Cardiac muscle cell (in vitro differentiated cells and primary cell): ENCODE data around the gene CNTFR. TPM values are rescaled to one million over a fixed set of nuclear protein-coding genes. Genes with fewer than 3 reads are reported as not detected.

Experiments used
- DNase-seq, 2 donors: peaks; one replicate each; pipeline versions ENCODE4 v3.0.0 to v3.0.0-alpha.2; 2010 to 2017; ENCODE audit warnings: low read depth in 1 of 2, low spot score in 1 of 2
- H3K27ac ChIP-seq: fragments of 200-600 bp; sonication (generic); 2 replicates; pipeline ENCODE4 v1.5.1; 2016
- H3K27me3 ChIP-seq: fragments of 200-600 bp; sonication (generic); 2 replicates; pipeline ENCODE4 v1.6.0; 2016; ENCODE audit warnings: control low read depth
- H3K36me3 ChIP-seq: fragments of 200-600 bp; sonication (generic); 2 replicates; pipeline ENCODE4 v1.5.1; 2016; ENCODE audit warnings: control low read depth
- H3K4me1 ChIP-seq: fragments of 200-600 bp; sonication (generic); 2 replicates; pipeline ENCODE4 v1.8.1; 2017; ENCODE audit warnings: low read depth, mild to moderate bottlenecking, mixed run types
- H3K4me3 ChIP-seq: fragments of 200-600 bp; sonication (generic); 2 replicates; pipeline ENCODE4 v1.5.1; 2016; ENCODE audit warnings: mild to moderate bottlenecking
- H3K9me3 ChIP-seq: fragments of 200-600 bp; sonication (generic); 2 replicates; pipeline ENCODE4 v1.5.1; 2017; ENCODE audit warnings: low read depth, mild to moderate bottlenecking, control low read depth
- CTCF ChIP-seq: IDR thresholded peaks from 2 replicates; pipeline ENCODE4 v1.5.1; 2012; ENCODE audit warnings: low read depth, mild to moderate bottlenecking, low read length
- polyA plus RNA-seq: library from polyadenylated mRNA; unstranded; fragments of >200 nt; fragmentation: Nextera tagmentation; extraction: Ambion mirVana; gene quantifications from 2 replicates; pipeline ENCODE4 v1.2.1, GENCODE V29; 2016
- total RNA-seq: library from RNA; depleted of rRNA; stranded (reverse); fragments of >200 nt; gene quantifications from 2 replicates; pipeline ENCODE4 v1.2.3, GENCODE V29; 2016

CNTFR gene
- total and polyA plus RNA-seq, 2 experiments from 2014 or later: 15.5 to 29.8 TPM

- TF ChIP-seq CTCF: no peak
- no peak for DNase-seq
- no peaks in the 10 kb centered on the region for H3K27me3 ChIP-seq
- H3K36me3 ChIP-seq: no peaks in the 10 kb centered on the region
- peaks cover 8% of the 10 kb centered on the region for H3K4me1 ChIP-seq
- H3K27ac ChIP-seq: no peak overlapping the region
- H3K9me3 ChIP-seq: no peaks in the 10 kb centered on the region
- H3K4me3 ChIP-seq: no peak overlapping the region
These were observed 82.0 kb downstream of the CNTFR start for GRCh38 chr9:34507556-34507955.

- no peak for DNase-seq
- Histone ChIP-seq H3K4me3 (no peak overlapping the region), H3K36me3 (no peaks in the 10 kb centered on the region), H3K27ac (no peak overlapping the region), H3K4me1 (peaks cover 8% of the 10 kb centered on the region), H3K27me3 (no peaks in the 10 kb centered on the region), H3K9me3 (no peaks in the 10 kb centered on the region)
- TF ChIP-seq CTCF: no peak
These were observed 82.9 kb downstream of the CNTFR start for GRCh38 chr9:34506623-34507022.

- Histone ChIP-seq H3K4me1 (peaks cover 7% of the 10 kb centered on the region), H3K9me3 (no peaks in the 10 kb centered on the region), H3K36me3 (no peaks in the 10 kb centered on the region), H3K27ac (no peak overlapping the region), H3K27me3 (no peaks in the 10 kb centered on the region), H3K4me3 (no peak overlapping the region)
- no peak for TF ChIP-seq CTCF
- DNase-seq: no peak
These were observed 84.0 kb downstream of the CNTFR start for GRCh38 chr9:34505370-34506120.

GRCh38 chr9:34503406-34503805, 86.1 kb downstream of the CNTFR start:
- Histone ChIP-seq H3K4me3 (no peak overlapping the region), H3K4me1 (no peaks in the 10 kb centered on the region), H3K27me3 (no peaks in the 10 kb centered on the region), H3K27ac (no peak overlapping the region), H3K9me3 (no peaks in the 10 kb centered on the region), H3K36me3 (no peaks in the 10 kb centered on the region)
- TF ChIP-seq CTCF: no peak
- DNase-seq: no peak

- Histone ChIP-seq H3K4me1 (no peaks in the 10 kb centered on the region), H3K36me3 (no peaks in the 10 kb centered on the region), H3K27me3 (no peaks in the 10 kb centered on the region), H3K27ac (no peak overlapping the region), H3K9me3 (no peaks in the 10 kb centered on the region), H3K4me3 (no peak overlapping the region)
- DNase-seq: no peak
- TF ChIP-seq CTCF: no peak
These were observed 86.6 kb downstream of the CNTFR start for GRCh38 chr9:34502891-34503290.
